HCT116 (cell line): ENCODE data around the gene HRH4. TPM values are rescaled to one million over a fixed set of nuclear protein-coding genes. Genes with fewer than 3 reads are reported as not detected.

ENCODE experiments used
- ATAC-seq: fragments of 200-7000 bp; cut with Tn5 transposase; 2 replicates; pipeline ENCODE4 v1.9.1; 2020; ENCODE audit warnings: mild to moderate bottlenecking, moderate library complexity
- BruUV-seq: library from RNA; stranded (reverse); fragments of 400-500 nt; replicated peaks from 2 replicates; lab custom pipeline; 2021; lab: Mats Ljungman, UMichigan
- CTCF ChIA-PET: fragments of 300-600 bp; sonication (Branson Sonifier 250); formaldehyde crosslinking; loops from one replicate; lab custom pipeline; 2021; ENCODE audit warnings: antibody characterized with exemption; lab: Charles Lee
- POLR2A ChIA-PET: fragments of 300-600, 350-600 bp; sonication (Branson Sonifier 250); formaldehyde crosslinking; loops from one replicate; lab custom pipeline; 2021; ENCODE audit warnings: antibody characterized with exemption; lab: Charles Lee
- RAD21 ChIA-PET, 2 experiments: fragments of 300-600 bp; sonication (Branson Sonifier 250); formaldehyde crosslinking; loops; one replicate each; lab custom pipeline; 2023; ENCODE audit warnings: low total read pairs in 2 of 2; ENCODE audit not compliant: uncharacterized antibody in 2 of 2, unreplicated experiment in 2 of 2, low non-redundant PET in 1 of 2; lab: Charles Lee
- DNase-seq: peaks from one replicate; pipeline ENCODE4 v3.0.0-alpha.2; 2010; ENCODE audit warnings: low read depth, low spot score
- H2AFZ ChIP-seq: fragments of 200-600 bp; shearing (Covaris generic), sonication (generic); 2 replicates; pipeline ENCODE4 v1.6.1; 2017; ENCODE audit warnings: low read depth, mixed run types, mixed read lengths, antibody characterized with exemption, low read length; ENCODE audit not compliant: poor library complexity, severe bottlenecking
- H3K27ac ChIP-seq: 2 replicates; pipeline ENCODE4 v1.5.1; 2012; ENCODE audit warnings: low read depth, low read length
- H3K27me3 ChIP-seq: fragments of 200-600 bp; sonication (generic); 2 replicates; pipeline ENCODE4 v1.6.1; 2016; ENCODE audit warnings: mixed run types, low read length, mixed read lengths; ENCODE audit not compliant: insufficient read depth
- H3K36me3 ChIP-seq, 2 experiments: fragments of 200-500 bp in 1 of 2; fragments of 200-600 bp in 1 of 2; sonication (Bioruptor generic) in 1 of 2; sonication (generic) in 1 of 2; 2 replicates each; pipeline versions ENCODE4 v1.5.1 to v1.6.1; 2014 to 2016; ENCODE audit warnings: low read length in 2 of 2, inconsistent platforms in 1 of 2, mixed read lengths in 1 of 2, mixed run types in 1 of 2; ENCODE audit not compliant: insufficient read depth in 2 of 2, control insufficient read depth in 1 of 2
- H3K4me1 ChIP-seq, 2 experiments: fragments of 200-600 bp in 1 of 2; sonication (generic) in 1 of 2; 2 replicates each; pipeline versions ENCODE4 v1.5.1 to v1.6.1; 2012 to 2017; ENCODE audit warnings: low read length in 2 of 2, inconsistent platforms in 1 of 2, mild to moderate bottlenecking in 1 of 2, mixed read lengths in 1 of 2, mixed run types in 1 of 2, moderate library complexity in 1 of 2; ENCODE audit not compliant: insufficient read depth in 2 of 2, control insufficient read depth in 1 of 2
- H3K4me2 ChIP-seq: fragments of 200-600 bp; sonication (generic); 2 replicates; pipeline ENCODE4 v1.6.1; 2017; ENCODE audit warnings: mixed run types, low read length, mixed read lengths
- H3K4me3 ChIP-seq, 2 experiments: fragments of 200-600 bp in 1 of 2; sonication (generic) in 1 of 2; replicated peaks in 1 of 2; 2 replicates each; pipeline ENCODE4 v1.5.1; 2011 to 2016; ENCODE audit warnings: low read length in 2 of 2, control low read depth in 1 of 2, low read depth in 1 of 2, mild to moderate bottlenecking in 1 of 2, mixed read lengths in 1 of 2, mixed run types in 1 of 2
- H3K79me2 ChIP-seq: fragments of 200-600 bp; sonication (generic); 2 replicates; pipeline ENCODE4 v1.6.1; 2017; ENCODE audit warnings: mild to moderate bottlenecking, mixed run types, low read length, moderate library complexity, mixed read lengths; ENCODE audit not compliant: insufficient read depth
- H3K9ac ChIP-seq: fragments of 200-600 bp; sonication (generic); 2 replicates; pipeline ENCODE4 v1.6.1; 2016; ENCODE audit warnings: low read length, mixed read lengths
- H3K9me2 ChIP-seq: fragments of 200-600 bp; sonication (generic), shearing (Covaris generic); 2 replicates; pipeline ENCODE4 v1.6.1; 2017; ENCODE audit warnings: mixed run types, mild to moderate bottlenecking, moderate library complexity; ENCODE audit not compliant: insufficient read depth
- H3K9me3 ChIP-seq, 2 experiments: fragments of 200-500 bp in 1 of 2; fragments of 200-600 bp in 1 of 2; sonication (Bioruptor generic) in 1 of 2; sonication (generic) in 1 of 2; 2 replicates each; pipeline ENCODE4 v1.6.1; 2014 to 2017; ENCODE audit warnings: low read length in 2 of 2, mixed read lengths in 2 of 2, inconsistent platforms in 1 of 2, low read depth in 1 of 2, mild to moderate bottlenecking in 1 of 2, mixed run types in 1 of 2, moderate library complexity in 1 of 2; ENCODE audit not compliant: control insufficient read depth in 1 of 2, insufficient read depth in 1 of 2
- H4K20me1 ChIP-seq: fragments of 200-600 bp; sonication (generic), shearing (Covaris generic); 2 replicates; pipeline ENCODE4 v1.6.1; 2017; ENCODE audit warnings: mixed run types, mild to moderate bottlenecking, moderate library complexity; ENCODE audit not compliant: insufficient read depth
- CEBPB ChIP-seq: IDR thresholded peaks from 2 replicates; pipeline ENCODE4 v1.6.1; 2012; ENCODE audit warnings: low read depth
- CTCF ChIP-seq, 3 experiments: fragments of 200-600 bp in 1 of 3; sonication (generic) in 1 of 3; IDR thresholded peaks in 2 of 3; conservative IDR thresholded peaks in 1 of 3; 2 replicates each; pipeline ENCODE4 v1.5.1; 2012 to 2017; ENCODE audit warnings: low read depth in 2 of 3, low read length in 2 of 3, antibody characterized with exemption in 1 of 3, borderline replicate concordance in 1 of 3, control low read depth in 1 of 3, mild to moderate bottlenecking in 1 of 3, mixed read lengths in 1 of 3, mixed run types in 1 of 3, moderate library complexity in 1 of 3; ENCODE audit not compliant: insufficient read depth in 1 of 3
- RAD21 ChIP-seq: IDR thresholded peaks from 2 replicates; pipeline ENCODE4 v1.6.1; 2012; ENCODE audit warnings: low read depth, mild to moderate bottlenecking
- REST ChIP-seq: IDR thresholded peaks from 2 replicates; pipeline ENCODE4 v1.6.1; 2012; ENCODE audit warnings: low read depth
- intact Hi-C: fragments of 100-400 bp; cut with micrococcal nuclease; formaldehyde crosslinking; loops from 2 replicates; pipeline ENCODE4 v1.10.0; 2022
- total RNA-seq: library from RNA; stranded (reverse); gene quantifications from one replicate; pipeline ENCODE4 v1.2.1, GENCODE V29; 2021; ENCODE audit not compliant: unreplicated experiment

HRH4 gene
- total RNA-seq, 1 experiment from 2014 or later = not detected

GRCh38 chr18:24488824-24489493 is 28.5 kb downstream of the HRH4 start:
- CTCF ChIA-PET = interaction anchor here (0.6 to 6.4 kb wide), 34 partner anchors 9 to 1769 kb away, joined by 3 to 98 read pairs (median 4); partner anchors contain the start of genes HRH4 and OSBPL1A

More at GRCh38 chr18:24488824-24489493, 28.5 kb downstream of the HRH4 start:
- TF ChIP-seq CEBPB = no peak
- TF ChIP-seq RAD21 = peak; percentile 75
- no peak for TF ChIP-seq REST
- TF ChIP-seq CTCF (IDR thresholded peaks at IDR 0.05 in 2 of 3, conservative IDR thresholded peaks at IDR 0.05 in 1 of 3; ENCODE audit: borderline replicate concordance in 1 of 3, insufficient read depth in 1 of 3, low read depth in 2 of 3, low read length in 2 of 3) = peak; percentile 51 to 83 (median 63); a peak in 5 of 6 replicates
- Histone ChIP-seq H3K27me3 (no peaks in the 10 kb centered on the region), H4K20me1 (no peaks in the 10 kb centered on the region), H3K4me2 (no peak overlapping the region), H3K9ac (no peak overlapping the region), H3K9me2 (no peaks in the 10 kb centered on the region), H3K79me2 (no peaks in the 10 kb centered on the region), H3K9me3 (no peaks in the 10 kb centered on the region), H3K27ac (no peak overlapping the region), H3K36me3 (no peaks in the 10 kb centered on the region), H3K4me1 (0 out of 4 replicates have a peak, but pooled peaks cover 0 to 5% of the 10 kb centered on the region in 2 experiments), H3K4me3 (no peak overlapping the region), H2AFZ (peak overlapping the region; percentile 39)
- intact Hi-C loops = loop anchor here (1.0 to 10.0 kb wide), 4 partner anchors 56 to 312 kb away; partner anchors contain the start of gene IMPACT
- ATAC-seq = peak; percentile 38; the same call in 1 of the 2 replicates
- RAD21 ChIA-PET = interaction anchor here (0.6 to 2.3 kb wide), 7 partner anchors 42 to 312 kb away, joined by 3 to 18 read pairs (median 4); partner anchors contain the start of gene OSBPL1A (in 1 of the 2)
- BruUV-seq = no TSS peak
- peak; percentile 27 for DNase-seq
- POLR2A ChIA-PET = interaction anchor here (0.6 kb wide), 1 partner anchor 1772 kb away, joined by 4 read pairs; no protein-coding TSS in a partner anchor
